Measurements from ENCODE around the gene C11orf68.

DNA sequence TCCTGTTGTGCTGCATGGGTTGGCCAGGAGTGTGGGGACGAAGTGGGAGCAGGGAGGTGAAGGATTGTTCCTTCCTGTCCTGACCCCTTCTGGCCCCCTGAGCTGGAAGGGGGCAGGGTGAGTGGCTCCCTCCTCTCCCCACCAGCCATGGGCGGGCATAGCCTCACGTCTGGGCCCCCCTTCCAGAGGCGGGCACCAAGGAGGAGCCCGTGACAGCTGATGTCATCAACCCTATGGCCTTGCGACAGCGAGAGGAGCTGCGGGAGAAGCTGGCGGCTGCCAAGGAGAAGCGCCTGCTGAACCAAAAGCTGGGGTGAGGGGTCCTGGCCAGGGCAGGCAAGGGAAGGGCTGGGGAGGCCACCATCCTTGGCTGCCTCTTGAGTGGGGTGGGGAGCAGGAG is 46.0 kb upstream of the C11orf68 start:
- TF ChIP-seq, protein P1, sequence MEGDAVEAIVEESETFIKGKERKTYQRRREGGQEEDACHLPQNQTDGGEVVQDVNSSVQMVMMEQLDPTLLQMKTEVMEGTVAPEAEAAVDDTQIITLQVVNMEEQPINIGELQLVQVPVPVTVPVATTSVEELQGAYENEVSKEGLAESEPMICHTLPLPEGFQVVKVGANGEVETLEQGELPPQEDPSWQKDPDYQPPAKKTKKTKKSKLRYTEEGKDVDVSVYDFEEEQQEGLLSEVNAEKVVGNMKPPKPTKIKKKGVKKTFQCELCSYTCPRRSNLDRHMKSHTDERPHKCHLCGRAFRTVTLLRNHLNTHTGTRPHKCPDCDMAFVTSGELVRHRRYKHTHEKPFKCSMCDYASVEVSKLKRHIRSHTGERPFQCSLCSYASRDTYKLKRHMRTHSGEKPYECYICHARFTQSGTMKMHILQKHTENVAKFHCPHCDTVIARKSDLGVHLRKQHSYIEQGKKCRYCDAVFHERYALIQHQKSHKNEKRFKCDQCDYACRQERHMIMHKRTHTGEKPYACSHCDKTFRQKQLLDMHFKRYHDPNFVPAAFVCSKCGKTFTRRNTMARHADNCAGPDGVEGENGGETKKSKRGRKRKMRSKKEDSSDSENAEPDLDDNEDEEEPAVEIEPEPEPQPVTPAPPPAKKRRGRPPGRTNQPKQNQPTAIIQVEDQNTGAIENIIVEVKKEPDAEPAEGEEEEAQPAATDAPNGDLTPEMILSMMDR (conservative IDR thresholded peaks at IDR 0.05; ENCODE audit: low read length): no peak
- no peak for TF ChIP-seq EZH2phosphoT487 (IDR thresholded peaks at IDR 0.05; ENCODE audit: borderline replicate concordance, low read depth, low read length)
